Transverse colon (tissue), 3 donors: Measurements from ENCODE around the gene FLVCR1.

Experiments
- EP300 ChIP-seq: sonication (generic); formaldehyde crosslinking; IDR thresholded peaks from one replicate; pipeline ENCODE4 v1.6.1; 2017; ENCODE audit warnings: antibody characterized with exemption, low read depth
- POLR2A ChIP-seq: fragments of 450-650 bp; IDR thresholded peaks from one replicate; pipeline ENCODE4 v1.6.1; 2016; ENCODE audit warnings: antibody characterized with exemption, mild to moderate bottlenecking, moderate library complexity
- TF ChIP-seq, protein P1 (sequence below), 5 experiments: fragments of 200-600 bp in 3 of 5; fragments of 450-650 bp in 2 of 5; sonication (generic) in 3 of 5; IDR thresholded peaks; 1 replicate in 2 of 5; 2 replicates in 3 of 5; pipeline ENCODE4 v1.5.1; 2016 to 2017; ENCODE audit warnings: antibody characterized with exemption in 5 of 5, inconsistent platforms in 3 of 5, mild to moderate bottlenecking in 2 of 5, moderate library complexity in 1 of 5

DNA sequence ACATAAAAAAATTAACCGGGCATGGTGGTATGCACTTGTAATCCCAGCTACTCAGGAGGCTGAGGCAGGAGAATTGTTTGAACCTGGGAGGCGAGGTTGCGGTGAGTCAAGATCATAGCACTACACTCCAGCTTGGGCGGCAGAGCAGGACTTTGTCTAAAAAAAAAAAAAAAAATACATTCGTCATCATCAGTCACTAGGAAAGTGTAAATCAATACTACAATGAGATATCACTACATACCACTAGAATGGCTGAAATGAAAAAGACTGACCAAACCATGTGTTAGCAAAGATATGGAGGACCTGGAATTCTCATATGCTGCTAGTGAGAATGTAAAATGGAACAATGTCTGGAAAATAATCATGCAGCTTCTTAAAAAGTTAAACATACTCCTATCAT, 19.9 kb upstream of the FLVCR1 start:
- TF ChIP-seq POLR2A (no peak), EP300 (no peak)
- TF ChIP-seq, protein P1, sequence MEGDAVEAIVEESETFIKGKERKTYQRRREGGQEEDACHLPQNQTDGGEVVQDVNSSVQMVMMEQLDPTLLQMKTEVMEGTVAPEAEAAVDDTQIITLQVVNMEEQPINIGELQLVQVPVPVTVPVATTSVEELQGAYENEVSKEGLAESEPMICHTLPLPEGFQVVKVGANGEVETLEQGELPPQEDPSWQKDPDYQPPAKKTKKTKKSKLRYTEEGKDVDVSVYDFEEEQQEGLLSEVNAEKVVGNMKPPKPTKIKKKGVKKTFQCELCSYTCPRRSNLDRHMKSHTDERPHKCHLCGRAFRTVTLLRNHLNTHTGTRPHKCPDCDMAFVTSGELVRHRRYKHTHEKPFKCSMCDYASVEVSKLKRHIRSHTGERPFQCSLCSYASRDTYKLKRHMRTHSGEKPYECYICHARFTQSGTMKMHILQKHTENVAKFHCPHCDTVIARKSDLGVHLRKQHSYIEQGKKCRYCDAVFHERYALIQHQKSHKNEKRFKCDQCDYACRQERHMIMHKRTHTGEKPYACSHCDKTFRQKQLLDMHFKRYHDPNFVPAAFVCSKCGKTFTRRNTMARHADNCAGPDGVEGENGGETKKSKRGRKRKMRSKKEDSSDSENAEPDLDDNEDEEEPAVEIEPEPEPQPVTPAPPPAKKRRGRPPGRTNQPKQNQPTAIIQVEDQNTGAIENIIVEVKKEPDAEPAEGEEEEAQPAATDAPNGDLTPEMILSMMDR (IDR thresholded peaks at IDR 0.05), result no peak
